ENCODE data around the gene NAP1L1.

- TF ChIP-seq POLR2A (IDR thresholded peaks at IDR 0.05; ENCODE audit: low read depth, low read length) (no peak), POLR2AphosphoS5 (IDR thresholded peaks at IDR 0.05; ENCODE audit: low read depth, low read length) (no peak), TAF1 (IDR thresholded peaks at IDR 0.05; ENCODE audit: low read depth, low read length) (no peak), SPI1 (IDR thresholded peaks at IDR 0.05; ENCODE audit: low read depth, low read length) (no peak), POU2F2 (IDR thresholded peaks at IDR 0.05; ENCODE audit: low read depth, low read length) (no peak), PAX5 (IDR thresholded peaks at IDR 0.05; ENCODE audit: insufficient read depth, low read length, severe bottlenecking) (no peak)
Measured at GRCh38 chr12:76028571-76029277, 55.8 kb downstream of the NAP1L1 start.

Measured in GM12891 (cell line).